Upper lobe of left lung (tissue), 6 donors: ENCODE data around the gene NWD2. TPM values are rescaled to one million over a fixed set of nuclear protein-coding genes. Genes with fewer than 3 reads are reported as not detected.

Experiments used
- ATAC-seq, 2 donors: fragments of 200-7000 bp; cut with Tn5 transposase; one replicate each; pipeline ENCODE4 v1.9.1; 2022; ENCODE audit warnings: mild to moderate bottlenecking in 2 of 2, moderate library complexity in 2 of 2; ENCODE audit not compliant: low FRiP score in 2 of 2
- DNase-seq, 2 donors: peaks; one replicate each; pipeline ENCODE4 v3.0.0-alpha.2; 2019 to 2020
- H3K27ac ChIP-seq, 4 donors: fragments of 200-600 bp; sonication (generic); one replicate each; pipeline ENCODE4 v1.5.1; 2016 to 2019
- H3K27me3 ChIP-seq, 4 donors: fragments of 200-600 bp; sonication (generic); one replicate each; pipeline ENCODE4 v1.5.1; 2017 to 2019
- H3K36me3 ChIP-seq, 4 donors: fragments of 200-600 bp; sonication (generic); one replicate each; pipeline ENCODE4 v1.5.1; 2016 to 2019
- H3K4me1 ChIP-seq, 4 donors: fragments of 200-600 bp; sonication (generic); one replicate each; pipeline ENCODE4 v1.5.1; 2018 to 2019
- H3K4me3 ChIP-seq, 4 donors: fragments of 200-600 bp; sonication (generic); one replicate each; pipeline ENCODE4 v1.5.1; 2017 to 2019; ENCODE audit warnings: mild to moderate bottlenecking in 2 of 4, moderate library complexity in 1 of 4
- H3K9me3 ChIP-seq, 4 donors: fragments of 200-600 bp; sonication (generic); one replicate each; pipeline ENCODE4 v1.5.1; 2018 to 2019
- EP300 ChIP-seq, 4 donors: sonication (generic); formaldehyde crosslinking; IDR thresholded peaks; one replicate each; pipeline ENCODE4 v1.5.1; 2017; ENCODE audit warnings: antibody characterized with exemption in 4 of 4, control low read depth in 2 of 4
- POLR2A ChIP-seq, 4 donors: fragments of 450-650 bp; IDR thresholded peaks; one replicate each; pipeline ENCODE4 v1.5.1; 2016 to 2017; ENCODE audit warnings: antibody characterized with exemption in 4 of 4, mild to moderate bottlenecking in 2 of 4
- POLR2AphosphoS5 ChIP-seq, 2 donors: sonication (generic); formaldehyde crosslinking; IDR thresholded peaks; one replicate each; pipeline ENCODE4 v1.5.1; 2017; ENCODE audit warnings: antibody characterized with exemption in 2 of 2
- WGBS, 2 donors: methylation state at CpG; one replicate each; pipeline ENCODE4 v1.1.5; 2017 to 2018; 5-methylcytosine and 5-hydroxymethylcytosine counted together
- total RNA-seq, 6 donors: library from RNA; depleted of rRNA in 4 of 6; stranded (reverse); fragments of >200 nt in 4 of 6; gene quantifications; one replicate each; pipeline versions ENCODE4 v1.1.0 to v1.2.1, GENCODE V29; 2016 to 2021
- TF ChIP-seq, protein P1 (sequence below), 6 experiments: fragments of 450-650 bp in 4 of 6; fragments of 200-600 bp in 2 of 6; sonication (generic) in 2 of 6; IDR thresholded peaks; one replicate each; pipeline ENCODE4 v1.5.1; 2016 to 2019; ENCODE audit warnings: antibody characterized with exemption in 6 of 6
- donor health status: DM: no; HTN: no; CAD: no; lungs with moderate emphysema.
- donor health status: DM: no; HTN: yes; CAD: no; lungs with severe emphysema.

The NWD2 gene
- total RNA-seq, 6 donors from 2014 or later: not detected

DNA sequence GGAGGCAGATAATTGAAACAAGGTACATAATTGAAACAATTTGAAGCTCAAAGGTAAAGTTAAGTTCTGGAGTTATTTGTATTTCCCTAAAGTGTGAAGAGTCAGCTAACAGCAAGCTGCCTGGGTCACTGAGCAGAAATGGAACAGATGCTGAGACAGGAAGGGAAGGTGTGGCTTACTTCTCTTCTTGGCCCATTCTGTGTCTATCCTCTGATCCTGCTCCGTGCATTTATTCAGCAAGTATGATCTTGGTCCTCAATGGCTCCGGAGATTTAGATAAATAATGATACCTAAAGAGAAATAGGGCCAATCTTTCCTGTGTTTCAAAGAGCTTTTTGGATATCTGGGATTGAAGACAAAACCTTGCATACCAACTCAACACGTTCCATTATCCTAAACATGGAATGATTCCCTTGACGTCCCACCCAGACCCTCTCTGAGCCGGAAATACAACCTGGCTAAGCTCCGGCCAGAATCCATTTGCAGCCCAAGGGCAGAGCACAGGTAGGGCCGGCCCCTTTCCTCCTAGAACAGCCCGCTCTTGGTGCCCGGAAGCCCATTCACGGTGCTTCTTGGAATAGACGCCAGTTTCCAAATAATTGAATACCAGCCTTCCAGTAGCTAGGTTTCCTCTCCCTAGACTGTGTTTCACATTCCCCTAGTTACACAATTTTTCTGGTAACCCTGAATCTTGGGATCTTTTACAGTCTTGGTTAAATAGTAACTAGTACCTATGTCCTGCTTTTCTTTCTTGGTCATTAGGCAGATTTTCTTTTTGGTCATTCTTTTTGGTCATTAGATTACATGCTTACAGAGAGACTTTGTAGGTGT, 211.0 kb downstream of the NWD2 start:
- ATAC-seq (peak; percentile 13 to 49), DNase-seq (peak in 1 of 2 donors; percentile 67)
- 68 to 77% methylated on average over 11 of the region's 11 CpGs for WGBS, 2 donors
- Histone ChIP-seq H3K27ac (peak overlapping the region in 2 of 4 donors; percentile 11 to 13), H3K9me3 (no peaks in the 10 kb centered on the region), H3K4me3 (peak overlapping the region in 3 of 4 donors; percentile 54 to 60 (median 57)), H3K27me3 (peaks cover 0 to 6% (median 0%) of the 10 kb centered on the region in 4 donors), H3K36me3 (no peaks in the 10 kb centered on the region), H3K4me1 (peaks cover 0 to 17% (median 10%) of the 10 kb centered on the region in 4 donors)
- TF ChIP-seq EP300 (IDR thresholded peaks at IDR 0.05): peak in 1 of 4 donors; percentile 52
- TF ChIP-seq POLR2A (IDR thresholded peaks at IDR 0.05): peak in 1 of 4 donors; percentile 33
- TF ChIP-seq POLR2AphosphoS5 (IDR thresholded peaks at IDR 0.05): no peak
- TF ChIP-seq, protein P1, sequence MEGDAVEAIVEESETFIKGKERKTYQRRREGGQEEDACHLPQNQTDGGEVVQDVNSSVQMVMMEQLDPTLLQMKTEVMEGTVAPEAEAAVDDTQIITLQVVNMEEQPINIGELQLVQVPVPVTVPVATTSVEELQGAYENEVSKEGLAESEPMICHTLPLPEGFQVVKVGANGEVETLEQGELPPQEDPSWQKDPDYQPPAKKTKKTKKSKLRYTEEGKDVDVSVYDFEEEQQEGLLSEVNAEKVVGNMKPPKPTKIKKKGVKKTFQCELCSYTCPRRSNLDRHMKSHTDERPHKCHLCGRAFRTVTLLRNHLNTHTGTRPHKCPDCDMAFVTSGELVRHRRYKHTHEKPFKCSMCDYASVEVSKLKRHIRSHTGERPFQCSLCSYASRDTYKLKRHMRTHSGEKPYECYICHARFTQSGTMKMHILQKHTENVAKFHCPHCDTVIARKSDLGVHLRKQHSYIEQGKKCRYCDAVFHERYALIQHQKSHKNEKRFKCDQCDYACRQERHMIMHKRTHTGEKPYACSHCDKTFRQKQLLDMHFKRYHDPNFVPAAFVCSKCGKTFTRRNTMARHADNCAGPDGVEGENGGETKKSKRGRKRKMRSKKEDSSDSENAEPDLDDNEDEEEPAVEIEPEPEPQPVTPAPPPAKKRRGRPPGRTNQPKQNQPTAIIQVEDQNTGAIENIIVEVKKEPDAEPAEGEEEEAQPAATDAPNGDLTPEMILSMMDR (IDR thresholded peaks at IDR 0.05): no peak

DNA sequence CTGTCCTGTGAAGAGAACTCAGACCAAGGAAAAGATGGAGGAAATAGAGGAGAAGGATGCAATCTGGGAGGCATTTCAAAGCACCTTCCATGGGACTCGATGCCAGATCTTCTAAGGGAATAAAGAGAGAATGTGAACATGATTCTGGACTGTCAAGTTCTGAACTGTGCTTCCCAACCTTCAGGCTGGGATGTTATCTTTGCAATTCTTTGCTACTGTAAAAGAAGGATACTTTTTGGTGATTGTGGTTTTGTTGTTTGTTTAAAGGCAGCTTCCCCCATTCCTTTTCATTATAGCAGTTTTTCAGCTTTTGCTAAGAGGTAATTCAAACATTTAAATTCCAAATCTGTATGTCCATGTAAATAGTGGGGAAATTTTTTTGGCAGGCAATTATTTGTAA, 217.3 kb downstream of the NWD2 start:
- TF ChIP-seq, protein P1 (IDR thresholded peaks at IDR 0.05): no peak
- no peaks in the 10 kb centered on the region for H3K36me3 ChIP-seq
- H3K27ac ChIP-seq: no peak overlapping the region
- H3K4me1 ChIP-seq: peaks cover 0 to 2% (median 0%) of the 10 kb centered on the region in 4 donors
- WGBS, 2 donors: 73 to 76% methylated on average over 1 of the region's 1 CpG
- H3K4me3 ChIP-seq: no peak overlapping the region
- no peak for ATAC-seq
- no peaks in the 10 kb centered on the region for H3K9me3 ChIP-seq
- no peak for DNase-seq
- H3K27me3 ChIP-seq: no peaks in the 10 kb centered on the region

DNA sequence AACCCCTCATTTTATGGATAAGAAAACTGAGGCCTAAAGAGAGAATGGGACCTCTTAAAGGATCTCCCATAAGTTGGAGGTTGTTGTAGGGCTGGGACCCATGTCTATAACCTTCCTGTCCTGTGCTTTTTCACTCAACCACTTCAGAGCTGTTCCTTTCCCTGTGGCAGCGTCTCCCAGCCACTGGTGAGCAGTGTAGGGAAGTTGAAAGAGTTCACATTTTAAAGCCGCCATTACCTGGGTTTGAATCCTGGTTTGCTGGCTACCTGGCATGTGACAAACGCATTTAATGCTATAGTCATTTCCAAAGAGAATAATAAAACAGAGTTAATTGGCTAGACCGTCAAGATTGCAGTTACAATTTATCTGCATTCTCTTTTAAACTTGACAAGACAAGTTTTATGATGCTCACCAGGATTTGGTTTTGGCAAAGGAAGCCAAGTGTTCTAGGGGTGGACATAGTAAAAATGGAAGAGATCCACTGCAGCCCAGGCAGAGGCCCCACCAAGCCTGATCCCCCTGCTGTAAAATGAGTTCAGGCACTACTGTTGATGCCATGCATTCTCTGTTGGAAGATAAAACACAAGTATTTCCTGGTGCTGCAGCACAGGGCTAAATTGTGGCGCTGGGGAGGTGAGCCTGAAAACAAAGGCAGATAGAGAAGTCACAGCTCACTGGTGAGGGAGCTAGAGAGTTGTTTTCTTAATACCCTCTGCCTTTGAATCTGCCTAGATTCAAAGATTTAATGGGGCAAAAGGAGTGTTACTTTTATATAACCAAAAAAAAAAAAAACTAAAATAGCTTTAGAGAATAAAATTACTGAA, 218.7 kb downstream of the NWD2 start:
- H3K36me3 ChIP-seq: no peaks in the 10 kb centered on the region
- DNase-seq (no peak), ATAC-seq (no peak)
- 74 to 75% methylated on average over 5 of the region's 5 CpGs for WGBS, 2 donors
- H3K27me3 ChIP-seq: no peaks in the 10 kb centered on the region
- H3K4me1 ChIP-seq: peaks cover 0 to 2% (median 0%) of the 10 kb centered on the region in 4 donors
- TF ChIP-seq, protein P1 (IDR thresholded peaks at IDR 0.05): no peak
- TF ChIP-seq EP300 (IDR thresholded peaks at IDR 0.05): no peak
- no peak for TF ChIP-seq POLR2AphosphoS5 (IDR thresholded peaks at IDR 0.05)
- no peak for TF ChIP-seq POLR2A (IDR thresholded peaks at IDR 0.05)
- H3K9me3 ChIP-seq: no peaks in the 10 kb centered on the region
- no peak overlapping the region for H3K4me3 ChIP-seq
- H3K27ac ChIP-seq: no peak overlapping the region

DNA sequence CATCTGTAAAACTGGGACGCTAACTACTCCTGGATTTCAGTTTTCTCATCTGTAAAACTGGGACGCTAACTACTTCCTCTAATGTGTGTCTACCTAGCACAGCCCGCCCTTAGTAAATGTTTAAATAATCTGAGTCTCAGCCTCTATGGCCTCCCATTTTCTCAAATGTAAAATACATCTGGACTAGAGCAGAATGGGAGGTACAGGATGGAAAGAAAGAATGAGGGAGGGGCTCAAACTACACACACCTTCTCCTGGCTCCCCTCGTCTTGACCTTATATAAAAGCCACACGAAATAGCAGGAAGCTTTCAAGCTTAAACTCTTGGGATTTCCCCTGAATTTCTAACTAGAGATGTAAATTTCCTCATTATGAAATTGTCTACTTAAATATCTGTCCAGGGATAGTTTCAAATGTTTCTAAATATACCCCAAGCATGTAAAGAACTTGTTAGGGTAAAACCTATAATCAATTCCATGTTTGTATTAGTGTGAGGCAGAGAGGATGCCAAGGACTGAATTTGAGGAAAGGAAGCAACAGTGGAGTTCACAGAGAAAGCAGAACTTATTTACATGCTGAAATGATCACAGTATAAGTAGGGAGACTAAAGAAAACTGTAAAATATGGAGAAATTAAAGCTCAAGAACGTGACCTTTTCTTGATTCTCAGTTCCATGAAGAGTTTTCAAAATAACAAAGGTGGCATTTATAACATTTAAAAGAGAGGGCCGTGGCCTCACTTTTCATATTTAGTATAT, 220.0 kb downstream of the NWD2 start:
- Histone ChIP-seq H3K27ac (peak overlapping the region in 1 of 4 donors; percentile 9), H3K4me1 (peaks cover 0 to 2% (median 0%) of the 10 kb centered on the region in 4 donors), H3K36me3 (no peaks in the 10 kb centered on the region), H3K4me3 (no peak overlapping the region), H3K9me3 (no peaks in the 10 kb centered on the region), H3K27me3 (no peaks in the 10 kb centered on the region)
- no peak for TF ChIP-seq POLR2AphosphoS5 (IDR thresholded peaks at IDR 0.05)
- TF ChIP-seq POLR2A (IDR thresholded peaks at IDR 0.05): no peak
- TF ChIP-seq, protein P1 (IDR thresholded peaks at IDR 0.05): no peak
- TF ChIP-seq EP300 (IDR thresholded peaks at IDR 0.05): no peak
- ATAC-seq (no peak), DNase-seq (no peak)
- 60 to 65% methylated on average over 7 of the region's 7 CpGs for WGBS, 2 donors
